ENCODE results near the gene SLITRK1. TPM values are rescaled to one million over a fixed set of nuclear protein-coding genes. Genes with fewer than 3 reads are reported as not detected.

Gene SLITRK1
- total RNA-seq, 1 experiment from 2014 or later, result 0.49 TPM

DNA sequence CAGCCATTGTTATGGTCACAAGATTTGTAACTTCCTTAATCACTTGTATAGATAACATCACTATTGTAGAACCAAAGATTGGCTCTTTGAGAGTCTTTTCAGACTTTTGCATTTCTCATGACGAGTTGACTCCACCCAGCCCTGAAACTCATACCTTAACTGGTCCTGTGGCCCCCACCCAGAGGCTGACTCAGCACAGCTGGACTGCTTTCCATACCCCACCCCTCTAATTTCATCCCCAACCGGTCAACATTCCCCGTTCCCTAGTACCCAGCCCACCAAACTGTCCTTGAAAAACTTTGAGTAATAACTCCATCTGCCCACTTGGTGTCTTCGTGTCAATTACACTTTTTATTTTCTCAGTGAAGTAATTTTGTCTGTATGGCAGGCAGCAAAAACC is 32.1 kb upstream of the SLITRK1 start:
- H3K27me3 ChIP-seq (replicated peaks; ENCODE audit: insufficient read depth, low read depth, low read length, poor library complexity), result no peaks in the 10 kb centered on the region
- no peak overlapping the region for H3K4me3 ChIP-seq (ENCODE audit: low read depth, low read length, poor library complexity, severe bottlenecking)
- TF ChIP-seq, protein P1, sequence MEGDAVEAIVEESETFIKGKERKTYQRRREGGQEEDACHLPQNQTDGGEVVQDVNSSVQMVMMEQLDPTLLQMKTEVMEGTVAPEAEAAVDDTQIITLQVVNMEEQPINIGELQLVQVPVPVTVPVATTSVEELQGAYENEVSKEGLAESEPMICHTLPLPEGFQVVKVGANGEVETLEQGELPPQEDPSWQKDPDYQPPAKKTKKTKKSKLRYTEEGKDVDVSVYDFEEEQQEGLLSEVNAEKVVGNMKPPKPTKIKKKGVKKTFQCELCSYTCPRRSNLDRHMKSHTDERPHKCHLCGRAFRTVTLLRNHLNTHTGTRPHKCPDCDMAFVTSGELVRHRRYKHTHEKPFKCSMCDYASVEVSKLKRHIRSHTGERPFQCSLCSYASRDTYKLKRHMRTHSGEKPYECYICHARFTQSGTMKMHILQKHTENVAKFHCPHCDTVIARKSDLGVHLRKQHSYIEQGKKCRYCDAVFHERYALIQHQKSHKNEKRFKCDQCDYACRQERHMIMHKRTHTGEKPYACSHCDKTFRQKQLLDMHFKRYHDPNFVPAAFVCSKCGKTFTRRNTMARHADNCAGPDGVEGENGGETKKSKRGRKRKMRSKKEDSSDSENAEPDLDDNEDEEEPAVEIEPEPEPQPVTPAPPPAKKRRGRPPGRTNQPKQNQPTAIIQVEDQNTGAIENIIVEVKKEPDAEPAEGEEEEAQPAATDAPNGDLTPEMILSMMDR (conservative IDR thresholded peaks at IDR 0.05; ENCODE audit: low read depth, low read length), result no peak
- no peak for TF ChIP-seq EZH2 (IDR thresholded peaks at IDR 0.05; ENCODE audit: borderline replicate concordance, low read depth, low read length, poor library complexity, severe bottlenecking)
- POLR2A ChIA-PET (ENCODE audit: low non-redundant PET), result no interaction called here
- no TSS peak for BruUV-seq (replicated peaks)
- intact Hi-C loops (cut with micrococcal nuclease; ENCODE audit: unreplicated experiment), result no loop called here
- no peak overlapping the region for H3K27ac ChIP-seq (ENCODE audit: low read depth, low read length, poor library complexity, severe bottlenecking)
- no peaks in the 10 kb centered on the region for H3K9me3 ChIP-seq (ENCODE audit: low read depth, low read length, poor library complexity, severe bottlenecking)
- H3K4me1 ChIP-seq (ENCODE audit: insufficient read depth, low read length, poor library complexity, severe bottlenecking), result no peaks in the 10 kb centered on the region
- no peaks in the 10 kb centered on the region for H3K36me3 ChIP-seq (ENCODE audit: insufficient read depth, low read length, poor library complexity, severe bottlenecking)
- no peak for DNase-seq (ENCODE audit: low spot score)
- CTCF ChIA-PET, result no interaction called here

DNA sequence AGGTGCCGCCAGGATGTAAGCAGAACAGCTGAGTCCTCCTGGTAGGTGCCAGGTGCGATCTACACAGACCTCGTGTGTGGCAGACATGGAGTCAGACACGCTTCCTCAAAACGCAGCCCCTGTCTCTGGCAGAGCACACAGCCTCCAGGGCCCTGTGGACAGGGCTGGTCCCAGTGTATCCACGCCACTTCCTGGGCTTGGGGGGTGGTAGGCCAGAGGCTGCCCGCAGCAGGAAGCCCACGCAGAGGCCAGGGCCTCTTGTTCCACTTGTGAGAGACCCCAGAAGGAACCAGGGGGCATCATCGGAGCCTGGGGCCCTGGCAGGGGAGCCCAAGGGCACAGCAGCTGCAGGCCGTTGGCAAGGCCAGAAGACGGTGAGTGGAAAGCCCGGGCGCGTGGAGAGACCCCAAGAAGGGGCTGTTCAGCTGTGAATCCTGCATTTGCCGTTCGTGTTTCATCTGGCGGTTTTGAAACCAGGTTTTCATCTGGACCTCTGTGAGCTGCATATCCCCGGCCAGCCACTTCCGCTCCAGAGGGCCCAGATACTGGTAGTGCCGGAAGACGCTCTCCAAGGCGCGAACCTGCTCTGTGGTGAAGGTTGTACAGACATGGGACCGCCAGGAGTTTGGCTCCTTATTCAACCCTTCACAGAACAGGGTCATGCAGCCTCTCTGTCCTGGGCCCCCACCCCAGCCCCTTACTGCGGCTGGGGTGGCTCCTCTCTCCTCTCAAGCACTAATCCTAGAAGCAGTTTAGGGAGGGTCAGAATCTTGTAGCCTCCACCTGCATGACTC is 25.1 kb upstream of the SLITRK1 start:
- intact Hi-C loops (cut with micrococcal nuclease; ENCODE audit: unreplicated experiment), result no loop called here
- POLR2A ChIA-PET (ENCODE audit: low non-redundant PET), result no interaction called here
- no TSS peak for BruUV-seq (replicated peaks)

DNA sequence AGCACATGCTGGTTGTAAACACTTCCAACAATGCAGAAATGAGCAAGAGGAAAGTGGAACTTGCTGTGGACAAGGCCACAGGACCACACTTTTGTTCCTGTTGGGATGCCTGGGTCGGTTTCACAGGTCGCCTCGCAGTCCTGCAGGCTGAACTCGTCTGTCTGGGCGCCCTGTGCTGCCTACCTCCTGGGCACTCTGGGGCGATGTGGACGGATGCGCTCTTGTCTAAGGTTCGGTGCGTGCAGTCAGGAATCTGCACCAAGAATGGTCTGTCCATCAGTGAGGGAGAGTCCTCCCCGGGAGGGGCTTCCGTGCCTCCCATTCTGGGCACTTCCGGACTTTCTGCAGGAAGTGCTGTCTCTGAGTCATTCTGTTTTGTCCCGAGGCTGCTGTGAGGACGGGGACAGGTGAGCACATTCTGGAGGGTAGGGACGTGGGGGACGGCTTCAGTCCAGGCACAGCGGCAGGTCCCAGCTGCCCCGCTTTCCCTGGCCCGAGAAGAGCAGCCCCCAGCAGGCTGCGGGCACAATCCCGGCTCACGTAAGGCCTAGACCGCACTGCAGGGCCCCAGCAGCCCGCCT is 24.1 kb upstream of the SLITRK1 start:
- ChIA-PET CTCF (no interaction called here), POLR2A (ENCODE audit: low non-redundant PET) (no interaction called here)
- no peaks in the 10 kb centered on the region for H3K36me3 ChIP-seq (ENCODE audit: insufficient read depth, low read length, poor library complexity, severe bottlenecking)
- no peaks in the 10 kb centered on the region for H3K27me3 ChIP-seq (replicated peaks; ENCODE audit: insufficient read depth, low read depth, low read length, poor library complexity)
- DNase-seq (ENCODE audit: low spot score), result no peak
- BruUV-seq (replicated peaks), result no TSS peak
- no peak for TF ChIP-seq EZH2 (IDR thresholded peaks at IDR 0.05; ENCODE audit: borderline replicate concordance, low read depth, low read length, poor library complexity, severe bottlenecking)
- TF ChIP-seq, protein P1 (conservative IDR thresholded peaks at IDR 0.05; ENCODE audit: low read depth, low read length), result no peak
- H3K4me3 ChIP-seq (ENCODE audit: low read depth, low read length, poor library complexity, severe bottlenecking), result no peak overlapping the region
- no peak overlapping the region for H3K27ac ChIP-seq (ENCODE audit: low read depth, low read length, poor library complexity, severe bottlenecking)
- no peaks in the 10 kb centered on the region for H3K4me1 ChIP-seq (ENCODE audit: insufficient read depth, low read length, poor library complexity, severe bottlenecking)
- intact Hi-C loops (cut with micrococcal nuclease; ENCODE audit: unreplicated experiment), result no loop called here
- no peaks in the 10 kb centered on the region for H3K9me3 ChIP-seq (ENCODE audit: low read depth, low read length, poor library complexity, severe bottlenecking)

More for the DNA sequence above, 25.1 kb upstream of the SLITRK1 start:
- Histone ChIP-seq H3K27me3 (replicated peaks; ENCODE audit: insufficient read depth, low read depth, low read length, poor library complexity) (no peaks in the 10 kb centered on the region), H3K9me3 (ENCODE audit: low read depth, low read length, poor library complexity, severe bottlenecking) (no peaks in the 10 kb centered on the region), H3K4me3 (ENCODE audit: low read depth, low read length, poor library complexity, severe bottlenecking) (no peak overlapping the region), H3K36me3 (ENCODE audit: insufficient read depth, low read length, poor library complexity, severe bottlenecking) (no peaks in the 10 kb centered on the region), H3K4me1 (ENCODE audit: insufficient read depth, low read length, poor library complexity, severe bottlenecking) (no peaks in the 10 kb centered on the region), H3K27ac (ENCODE audit: low read depth, low read length, poor library complexity, severe bottlenecking) (no peak overlapping the region)
- DNase-seq (ENCODE audit: low spot score), result no peak
- TF ChIP-seq, protein P1 (conservative IDR thresholded peaks at IDR 0.05; ENCODE audit: low read depth, low read length), result no peak
- TF ChIP-seq EZH2 (IDR thresholded peaks at IDR 0.05; ENCODE audit: borderline replicate concordance, low read depth, low read length, poor library complexity, severe bottlenecking), result no peak
- CTCF ChIA-PET, result no interaction called here

Measured in A673 (cell line).